NCI-H1048 (cell line): ENCODE data around the gene NPC1.
"Not testable (repeated sequence)": the region's sequence is repeated elsewhere in the genome, so short reads cannot be mapped to it uniquely, and the experiment has no call there.

Experiments
- DNase-seq: peaks from one replicate; lab custom pipeline; 2025; lab: John Stamatoyannopoulos, UW

Gene NPC1

GRCh38 chr18:23523429-23524212 lies 62.7 kb downstream of the NPC1 start:
- DNase-seq = no peak

GRCh38 chr18:23521907-23522306 lies 64.4 kb downstream of the NPC1 start:
- no peak for DNase-seq

GRCh38 chr18:23521271-23521670 lies 65.0 kb downstream of the NPC1 start:
- DNase-seq = no peak

GRCh38 chr18:23519734-23520133 lies 66.6 kb downstream of the NPC1 start:
- DNase-seq = no peak

- peak; percentile 46 for DNase-seq
Measured at GRCh38 chr18:23515911-23516546, 70.3 kb downstream of the NPC1 start.

GRCh38 chr18:23512641-23513040 lies 73.7 kb downstream of the NPC1 start:
- no peak for DNase-seq

GRCh38 chr18:23512216-23512615 lies 74.1 kb downstream of the NPC1 start:
- DNase-seq = not testable (repeated sequence)

GRCh38 chr18:23510923-23511322 lies 75.4 kb downstream of the NPC1 start:
- DNase-seq = not testable (repeated sequence)

- DNase-seq = no peak
Measured at GRCh38 chr18:23506393-23506792, 79.9 kb downstream of the NPC1 start.

- no peak for DNase-seq
Measured at GRCh38 chr18:23504720-23505119, 81.6 kb downstream of the NPC1 start.

GRCh38 chr18:23503963-23504344 lies 82.4 kb downstream of the NPC1 start:
- DNase-seq = no peak

- DNase-seq = peak; percentile 90
Measured at GRCh38 chr18:23503038-23503962, 83.0 kb downstream of the NPC1 start, which contains the start of gene RMC1. RMC1 (plus strand) TSS chr18:23503511; CDS start chr18:23503619, 108 bp downstream.

- no peak for DNase-seq
Measured at GRCh38 chr18:23502516-23503037, 83.7 kb downstream of the NPC1 start.

GRCh38 chr18:23501626-23502025 lies 84.7 kb downstream of the NPC1 start:
- DNase-seq = no peak

- DNase-seq = no peak
Measured at GRCh38 chr18:23499291-23499781, 87.0 kb downstream of the NPC1 start.

- DNase-seq = peak; percentile 40
Measured at GRCh38 chr18:23498877-23499276, 87.4 kb downstream of the NPC1 start.

GRCh38 chr18:23498117-23498516 lies 88.2 kb downstream of the NPC1 start:
- DNase-seq = no peak

GRCh38 chr18:23495723-23496440 lies 90.4 kb downstream of the NPC1 start:
- DNase-seq = no peak

- no peak for DNase-seq
Measured at GRCh38 chr18:23494992-23495391, 91.3 kb downstream of the NPC1 start.

- DNase-seq = no peak
Measured at GRCh38 chr18:23493654-23494053, 92.7 kb downstream of the NPC1 start.

GRCh38 chr18:23489586-23489985 lies 96.7 kb downstream of the NPC1 start:
- not testable (repeated sequence) for DNase-seq
